GM18873 (cell line): ENCODE data around the gene CEP95.
"Not testable (repeated sequence)": the region's sequence is repeated elsewhere in the genome, so short reads cannot be mapped to it uniquely, and the experiment has no call there.

Source experiments
- ATAC-seq: cut with Tn5 transposase; IDR thresholded peaks from one replicate; pipeline ENCODE4 v1.9.1; 2021; ENCODE audit warnings: mild to moderate bottlenecking, moderate library complexity, moderate number of reproducible peaks; ENCODE audit not compliant: unreplicated experiment, low FRiP score

The CEP95 gene, protein sequence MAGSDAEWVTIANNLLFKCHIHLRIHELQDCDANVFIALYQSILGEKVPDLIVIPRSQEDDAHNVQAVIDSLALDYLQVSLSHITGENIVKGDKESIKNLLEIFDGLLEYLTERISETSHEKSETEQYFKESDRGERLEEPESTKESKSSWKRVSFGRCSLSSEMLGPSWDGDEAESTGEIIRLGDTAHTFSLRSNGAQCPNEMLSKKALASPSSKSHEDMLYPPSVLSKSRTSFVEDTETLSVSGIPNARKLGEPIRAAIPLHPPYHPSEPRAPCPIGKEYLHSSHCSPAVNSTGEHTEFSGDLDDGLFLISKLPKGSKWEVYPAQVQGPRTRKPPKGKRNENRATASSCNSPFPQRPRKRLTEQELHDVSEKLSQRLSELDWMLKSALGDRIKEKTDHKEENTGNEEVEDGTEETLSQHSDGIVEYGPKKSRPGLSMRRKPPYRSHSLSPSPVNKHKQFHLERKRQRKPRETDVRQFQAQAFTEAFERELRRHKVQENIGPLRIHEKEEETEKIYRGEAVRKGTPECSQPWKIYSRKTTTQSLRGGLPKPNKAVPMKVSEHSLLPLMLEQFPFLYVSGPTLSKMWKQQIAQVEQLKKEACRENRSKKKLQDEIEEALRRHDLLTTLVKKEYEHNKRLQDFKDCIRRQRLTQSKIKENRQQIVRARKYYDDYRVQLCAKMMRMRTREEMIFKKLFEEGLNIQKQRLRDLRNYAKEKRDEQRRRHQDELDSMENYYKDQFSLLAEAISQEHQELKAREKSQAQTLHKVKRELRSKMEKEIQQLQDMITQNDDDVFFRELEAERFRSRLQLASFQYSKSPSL

DNA sequence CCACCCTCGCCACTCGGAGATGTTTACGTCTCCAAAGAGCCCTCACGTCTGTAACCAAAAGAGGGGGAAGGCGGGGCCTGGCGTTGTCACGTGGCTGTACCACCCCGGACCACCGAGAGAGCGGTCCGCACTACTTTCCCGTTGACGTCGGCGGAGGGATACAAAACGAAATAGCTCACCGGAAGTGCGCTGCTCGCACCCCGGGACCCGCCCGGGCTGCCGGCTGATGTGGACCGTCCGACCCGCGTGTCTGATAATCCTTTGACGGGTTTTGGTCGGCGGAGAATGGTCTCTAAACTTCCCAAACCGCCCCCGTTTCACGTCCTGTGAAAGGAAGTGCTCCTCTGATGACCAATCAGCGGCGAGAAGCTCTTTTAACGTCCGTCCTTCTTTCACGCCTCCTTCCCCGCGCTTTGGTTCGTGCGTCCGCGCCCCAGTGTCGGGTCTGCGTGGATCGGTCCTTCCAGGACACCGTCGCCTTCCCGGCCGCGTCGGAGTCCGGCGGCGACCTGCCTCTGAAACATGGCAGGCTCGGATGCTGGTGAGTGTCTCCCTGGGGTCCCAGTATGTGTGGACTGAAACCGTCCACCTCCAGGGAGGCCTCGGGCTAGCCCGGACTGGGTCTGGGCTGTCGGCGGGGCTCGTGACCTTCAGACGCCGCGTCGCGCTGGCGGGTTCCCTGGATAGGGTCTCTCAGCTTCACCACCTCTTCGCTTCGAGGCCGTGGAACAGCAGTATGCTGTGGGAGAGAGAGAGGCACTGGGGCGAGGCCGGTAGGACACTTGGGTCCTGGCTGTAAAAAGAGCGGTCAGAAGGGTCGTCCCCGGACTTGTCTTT is at the start of gene CEP95:
CEP95 (plus strand) TSS at position 402 of the 837 bp plus-strand sequence; CDS start at position 523, 121 bp downstream.
- peak; percentile 46 for ATAC-seq

GRCh38 chr17:64457156-64457555 is 49.6 kb upstream of the CEP95 start:
- ATAC-seq = no peak

DNA sequence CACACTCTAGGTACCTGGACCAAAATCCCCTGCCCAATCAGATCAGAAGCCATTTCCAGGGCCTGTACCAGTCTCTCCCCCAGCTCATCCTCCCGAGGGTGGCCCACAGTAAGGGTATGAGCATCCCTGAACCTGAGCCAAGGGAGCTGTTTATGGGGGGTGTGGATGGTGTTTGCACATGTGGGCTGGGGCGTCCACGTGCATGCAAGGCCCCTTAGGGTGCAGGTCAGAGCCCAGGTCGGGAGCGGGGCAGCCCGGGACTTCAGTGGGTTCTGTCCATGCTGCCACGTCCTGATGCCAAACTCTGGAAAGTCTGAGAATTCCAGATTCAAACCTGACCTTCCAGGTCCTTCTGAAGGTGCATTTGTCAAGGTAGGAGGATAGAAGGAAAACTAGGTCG is 48.0 kb upstream of the CEP95 start:
- no peak for ATAC-seq

DNA sequence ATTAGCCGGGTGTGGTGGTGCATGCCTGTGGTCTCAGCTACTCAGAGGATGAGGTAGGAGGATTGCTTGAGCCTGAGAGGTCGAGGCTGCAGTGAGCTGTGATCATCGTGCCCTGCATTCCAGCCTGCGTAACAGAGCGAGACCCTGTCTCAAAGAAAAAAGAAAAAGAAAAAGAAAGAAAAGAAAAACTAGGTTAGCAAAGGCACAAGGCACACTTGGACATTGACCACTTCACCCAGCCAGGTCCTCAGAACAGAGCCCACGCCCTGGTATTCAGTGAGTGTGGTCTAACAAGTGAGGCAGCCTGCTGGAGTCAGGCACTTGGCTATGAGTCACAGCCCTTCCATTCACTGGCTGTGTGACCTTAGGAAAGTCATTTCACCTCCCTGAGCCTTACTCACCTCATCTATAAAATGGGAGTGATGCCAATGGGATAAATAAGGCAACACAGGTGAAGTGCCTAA is 47.5 kb upstream of the CEP95 start:
- ATAC-seq = no peak

GRCh38 chr17:64459818-64460217 is 47.0 kb upstream of the CEP95 start:
- not testable (repeated sequence) for ATAC-seq

DNA sequence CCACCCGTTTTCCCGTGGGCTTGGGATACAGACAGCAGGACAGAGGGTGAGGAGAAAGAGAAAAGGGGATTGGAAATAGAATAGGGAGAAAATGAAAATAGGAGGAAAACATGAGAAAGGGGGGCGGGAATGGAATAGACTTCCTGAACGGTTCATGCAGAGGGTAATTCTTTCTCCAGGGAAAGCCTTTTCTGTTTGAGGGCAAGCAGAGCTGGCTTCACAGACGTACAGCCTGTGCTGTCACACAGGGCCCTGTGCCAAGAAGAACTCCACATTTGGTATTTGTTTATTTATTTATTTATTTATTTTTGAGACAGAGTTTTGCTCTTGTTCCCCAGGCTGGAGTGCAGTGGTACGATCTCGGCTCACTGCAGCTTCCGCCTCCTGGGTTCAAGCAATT is 45.8 kb upstream of the CEP95 start:
- ATAC-seq = no peak

- no peak for ATAC-seq
Measured at GRCh38 chr17:64461788-64462187, 45.0 kb upstream of the CEP95 start.

DNA sequence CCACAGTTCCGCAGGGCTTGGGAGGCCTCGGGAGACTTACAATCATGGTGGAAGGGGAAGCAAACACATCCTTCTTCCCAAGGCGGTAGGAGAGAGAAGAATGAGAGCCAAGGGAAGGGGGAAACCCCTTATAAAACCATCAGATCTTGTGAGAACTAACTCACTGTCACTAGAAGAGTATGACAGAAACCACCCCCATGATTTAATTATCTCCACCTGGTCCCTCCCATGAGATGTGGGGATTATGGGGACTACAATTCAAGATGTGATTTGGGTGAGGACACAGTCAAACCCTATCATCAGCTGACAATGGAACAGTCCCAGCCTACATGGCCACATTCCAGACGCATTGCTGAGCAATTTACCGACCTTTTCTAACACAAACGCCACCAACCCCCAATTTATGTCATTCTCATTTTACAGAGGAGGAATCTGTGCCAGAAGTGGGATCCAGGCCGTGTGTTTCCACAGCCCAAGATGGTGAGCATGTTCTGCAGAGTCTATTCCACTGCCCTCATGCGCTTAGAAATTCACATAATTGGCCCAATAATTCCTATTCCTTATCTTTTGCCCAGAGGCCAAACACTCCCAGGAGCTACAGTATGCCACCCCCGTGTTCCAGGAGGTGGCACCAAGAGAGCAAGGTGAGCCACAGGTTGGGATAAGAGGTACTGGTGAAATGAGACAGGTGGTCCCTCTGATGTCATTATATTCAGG is 40.6 kb upstream of the CEP95 start:
- ATAC-seq = no peak

GRCh38 chr17:64466834-64467233 is 39.9 kb upstream of the CEP95 start:
- not testable (repeated sequence) for ATAC-seq

GRCh38 chr17:64470625-64471024 is 36.2 kb upstream of the CEP95 start:
- no peak for ATAC-seq

- ATAC-seq = no peak
Measured at GRCh38 chr17:64471440-64471839, 35.3 kb upstream of the CEP95 start.

DNA sequence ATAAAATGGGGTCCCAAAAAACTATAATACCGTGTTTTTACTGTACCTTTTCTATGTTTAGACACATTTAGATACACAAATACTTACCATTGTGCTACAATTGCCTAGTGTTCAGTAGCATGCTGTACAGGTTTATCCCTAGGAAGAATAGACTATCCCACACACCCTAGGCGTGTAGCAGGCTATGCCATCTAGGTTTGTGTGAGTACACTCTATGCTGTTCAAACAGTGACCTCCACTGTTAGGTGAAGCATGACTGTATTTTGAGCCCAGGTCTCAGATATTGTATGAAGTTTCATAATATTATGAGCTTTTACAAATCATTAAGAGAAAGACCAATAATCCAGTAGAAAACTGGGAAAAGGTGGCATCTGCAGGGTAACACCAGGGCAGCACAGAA is 34.2 kb upstream of the CEP95 start:
- ATAC-seq = no peak

- no peak for ATAC-seq
Measured at GRCh38 chr17:64477849-64478248, 28.9 kb upstream of the CEP95 start.

GRCh38 chr17:64480951-64481350 is 25.8 kb upstream of the CEP95 start:
- no peak for ATAC-seq

DNA sequence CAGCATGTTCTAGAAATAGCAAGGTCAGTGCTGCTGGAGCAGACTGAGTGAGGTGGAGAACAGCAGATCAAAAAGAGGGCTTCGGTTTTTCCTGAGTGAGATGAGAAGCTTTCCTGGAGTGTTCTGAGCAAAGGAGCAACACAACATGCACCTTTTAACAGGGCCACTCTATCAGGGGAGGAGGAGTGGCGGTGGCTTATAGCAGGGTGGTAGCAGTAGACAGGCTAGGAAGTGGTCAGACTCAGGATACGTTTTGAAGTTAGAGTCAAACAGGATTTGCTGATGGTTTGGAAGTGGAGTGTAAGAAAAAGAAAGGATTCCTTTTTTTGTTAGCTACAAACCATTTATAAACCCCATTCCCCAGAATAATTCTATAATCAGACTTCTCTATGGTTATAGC is 22.4 kb upstream of the CEP95 start:
- ATAC-seq = no peak

GRCh38 chr17:64488301-64488700 is 18.5 kb upstream of the CEP95 start:
- ATAC-seq = no peak

DNA sequence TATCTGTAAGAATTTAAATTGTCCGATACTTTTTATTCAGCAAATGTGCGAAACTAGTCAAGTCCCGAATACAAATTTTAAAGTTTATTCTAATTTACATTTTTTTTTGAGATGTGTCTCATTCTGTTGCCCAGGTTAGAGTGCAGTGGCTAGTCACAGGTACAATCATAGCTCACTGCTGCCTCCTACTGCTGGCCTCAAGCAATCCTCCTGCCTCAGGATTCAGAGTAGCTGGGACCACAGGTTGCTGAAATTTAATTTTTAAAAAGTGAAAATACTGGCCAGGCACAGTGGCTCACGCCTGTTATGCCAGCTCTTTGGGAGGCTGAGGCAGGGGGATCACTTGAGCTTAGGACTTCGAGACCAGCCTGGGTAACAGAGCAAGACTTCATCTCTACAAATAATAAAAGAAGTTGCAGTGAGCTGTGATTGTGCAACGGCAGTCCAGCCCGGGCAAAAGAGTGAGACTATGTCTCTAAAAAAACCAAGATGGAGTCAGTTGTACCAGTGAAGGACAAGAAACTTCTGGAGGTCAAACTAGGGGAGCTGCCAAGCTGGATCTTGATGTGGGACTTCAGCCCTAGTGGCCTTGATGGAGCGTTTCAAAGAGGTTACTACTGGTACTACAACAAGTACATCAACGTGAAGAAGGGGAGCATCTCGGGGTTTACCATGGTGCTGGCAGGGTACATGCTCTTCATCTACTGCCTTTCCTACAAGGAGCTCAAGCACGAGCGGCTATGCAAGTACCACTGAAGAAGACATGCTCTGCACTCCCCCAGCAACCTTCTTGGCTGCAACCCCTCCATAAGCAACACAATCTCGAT is 15.5 kb upstream of the CEP95 start:
- no peak for ATAC-seq

- no peak for ATAC-seq
Measured at GRCh38 chr17:64491994-64492393, 14.8 kb upstream of the CEP95 start.

DNA sequence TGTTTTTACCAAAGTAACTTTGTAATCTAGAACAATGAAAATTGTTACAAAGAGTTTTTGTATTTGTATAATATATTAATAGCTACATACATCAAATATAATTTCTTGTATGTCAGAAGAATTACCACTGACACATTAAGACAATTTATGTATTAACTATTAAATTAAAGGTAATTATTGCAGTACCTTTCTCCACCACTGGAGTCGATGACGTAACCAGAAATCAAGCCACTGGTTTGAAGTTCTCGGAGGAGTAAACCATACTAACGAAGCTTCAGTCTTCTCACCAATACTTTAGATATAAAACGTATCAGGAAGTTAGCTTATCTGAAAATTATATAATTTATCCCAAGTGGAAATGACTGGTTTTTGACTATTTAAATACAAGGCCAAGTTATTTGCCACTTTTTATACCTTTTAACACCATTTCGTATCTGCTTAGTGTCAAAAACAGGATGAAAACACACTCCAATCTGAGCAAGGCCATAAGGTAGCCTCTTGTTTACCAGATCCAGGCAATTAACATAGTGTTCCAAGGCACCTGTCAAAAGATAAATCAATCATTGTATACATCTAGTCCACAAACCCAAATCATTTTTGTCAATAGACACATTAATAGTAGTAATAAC is 14.2 kb upstream of the CEP95 start:
- no peak for ATAC-seq
